PFSK-1 (cell line): ENCODE results near the gene KLHL17.

ENCODE experiments used
- FOXP2 ChIP-seq: optimal IDR thresholded peaks from 2 replicates; pipeline ENCODE3; 2011; ENCODE audit warnings: borderline replicate concordance, control low read depth, inconsistent platforms; ENCODE audit not compliant: insufficient read depth; ENCODE audit errors: extremely low read length, extremely low read depth
- POLR2AphosphoS5 ChIP-seq: IDR thresholded peaks from 2 replicates; pipeline ENCODE4 v1.6.1; 2012; ENCODE audit warnings: low read depth, mild to moderate bottlenecking, control low read depth, low read length, moderate library complexity
- SIN3A ChIP-seq: IDR thresholded peaks from 2 replicates; pipeline ENCODE4 v1.6.1; 2012; ENCODE audit warnings: mild to moderate bottlenecking, low read length, moderate library complexity, borderline replicate concordance; ENCODE audit not compliant: insufficient read depth
- TAF1 ChIP-seq: IDR thresholded peaks from 2 replicates; pipeline ENCODE4 v1.6.1; 2012; ENCODE audit warnings: low read length, control low read depth, borderline replicate concordance; ENCODE audit not compliant: insufficient read depth
- TF ChIP-seq, protein P1 (sequence below), 2 experiments: IDR thresholded peaks; 2 replicates each; pipeline versions ENCODE4 v1.6.1 to v1.8.0; 2011 to 2012; ENCODE audit warnings: low read depth in 2 of 2, low read length in 2 of 2, control low read depth in 1 of 2, inconsistent platforms in 1 of 2, mild to moderate bottlenecking in 1 of 2, moderate library complexity in 1 of 2; ENCODE audit not compliant: insufficient read depth in 1 of 2

KLHL17 gene

DNA sequence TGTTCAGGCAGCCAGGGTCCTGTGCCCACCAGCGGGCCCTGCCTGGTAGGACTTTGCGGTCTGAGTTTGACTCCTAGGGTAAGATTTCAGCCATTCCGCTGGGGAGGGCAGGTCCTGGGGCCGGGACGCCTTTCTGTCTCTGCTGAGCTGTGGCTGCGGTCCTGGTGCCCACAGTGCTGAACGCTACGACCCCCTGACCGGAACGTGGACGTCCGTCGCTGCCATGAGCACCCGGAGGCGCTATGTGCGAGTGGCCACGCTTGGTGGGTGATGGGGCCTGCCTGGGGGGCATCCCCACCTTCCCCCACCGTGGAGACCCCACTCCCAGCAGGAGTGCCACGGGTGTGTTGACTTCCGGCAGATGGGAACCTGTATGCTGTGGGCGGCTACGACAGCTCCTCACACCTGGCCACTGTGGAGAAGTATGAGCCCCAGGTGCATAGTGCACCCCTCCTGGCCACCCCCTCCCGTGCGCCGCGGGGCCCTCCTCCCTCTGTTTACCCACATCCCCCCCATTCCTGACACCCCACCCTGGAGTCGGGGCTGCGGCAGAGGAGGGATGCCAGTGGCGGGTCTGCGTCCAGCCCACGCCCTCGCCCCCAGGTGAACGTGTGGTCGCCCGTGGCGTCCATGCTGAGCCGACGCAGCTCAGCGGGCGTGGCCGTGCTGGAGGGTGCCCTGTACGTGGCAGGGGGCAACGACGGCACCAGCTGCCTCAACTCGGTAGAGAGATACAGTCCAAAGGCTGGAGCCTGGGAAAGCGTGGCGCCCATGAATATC lies 3.6 kb downstream of the KLHL17 start:
- TF ChIP-seq TAF1: no peak

DNA sequence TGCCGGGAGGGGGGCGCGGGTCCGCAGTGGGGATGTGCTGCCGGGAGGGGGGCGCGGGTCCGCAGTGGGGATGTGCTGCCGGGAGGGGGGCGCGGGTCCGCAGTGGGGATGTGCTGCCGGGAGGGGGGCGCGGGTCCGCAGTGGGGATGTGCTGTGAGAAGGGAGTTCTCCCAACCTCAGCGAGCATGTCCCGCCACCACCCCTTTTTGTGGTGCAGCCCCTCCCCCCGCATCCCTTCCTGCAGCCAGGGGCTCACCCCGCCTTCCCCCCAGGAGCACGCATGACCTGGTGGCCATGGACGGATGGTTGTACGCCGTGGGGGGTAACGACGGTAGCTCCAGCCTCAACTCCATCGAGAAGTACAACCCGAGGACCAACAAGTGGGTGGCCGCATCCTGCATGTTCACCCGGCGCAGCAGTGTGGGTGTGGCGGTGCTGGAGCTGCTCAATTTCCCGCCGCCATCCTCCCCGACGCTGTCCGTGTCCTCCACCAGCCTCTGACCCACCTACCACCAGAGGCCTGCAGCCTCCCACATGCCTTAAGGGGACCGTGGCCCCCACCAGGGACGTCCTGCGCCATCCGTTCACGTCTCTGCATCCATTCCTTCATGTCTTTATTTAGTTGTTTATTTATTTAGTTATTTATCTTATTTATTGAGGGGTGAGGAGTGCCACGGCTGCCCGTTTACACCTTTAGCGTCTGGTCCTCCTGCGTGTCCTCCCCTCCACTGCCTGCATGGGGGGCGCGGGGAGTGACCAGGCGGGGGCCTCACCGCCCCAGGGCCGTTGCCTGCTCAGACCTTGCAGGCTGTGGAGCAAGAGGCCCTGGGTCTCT lies 4.5 kb downstream of the KLHL17 start:
- no peak for TF ChIP-seq SIN3A
- no peak for TF ChIP-seq FOXP2
- no peak for TF ChIP-seq POLR2AphosphoS5
- TF ChIP-seq, protein P1, sequence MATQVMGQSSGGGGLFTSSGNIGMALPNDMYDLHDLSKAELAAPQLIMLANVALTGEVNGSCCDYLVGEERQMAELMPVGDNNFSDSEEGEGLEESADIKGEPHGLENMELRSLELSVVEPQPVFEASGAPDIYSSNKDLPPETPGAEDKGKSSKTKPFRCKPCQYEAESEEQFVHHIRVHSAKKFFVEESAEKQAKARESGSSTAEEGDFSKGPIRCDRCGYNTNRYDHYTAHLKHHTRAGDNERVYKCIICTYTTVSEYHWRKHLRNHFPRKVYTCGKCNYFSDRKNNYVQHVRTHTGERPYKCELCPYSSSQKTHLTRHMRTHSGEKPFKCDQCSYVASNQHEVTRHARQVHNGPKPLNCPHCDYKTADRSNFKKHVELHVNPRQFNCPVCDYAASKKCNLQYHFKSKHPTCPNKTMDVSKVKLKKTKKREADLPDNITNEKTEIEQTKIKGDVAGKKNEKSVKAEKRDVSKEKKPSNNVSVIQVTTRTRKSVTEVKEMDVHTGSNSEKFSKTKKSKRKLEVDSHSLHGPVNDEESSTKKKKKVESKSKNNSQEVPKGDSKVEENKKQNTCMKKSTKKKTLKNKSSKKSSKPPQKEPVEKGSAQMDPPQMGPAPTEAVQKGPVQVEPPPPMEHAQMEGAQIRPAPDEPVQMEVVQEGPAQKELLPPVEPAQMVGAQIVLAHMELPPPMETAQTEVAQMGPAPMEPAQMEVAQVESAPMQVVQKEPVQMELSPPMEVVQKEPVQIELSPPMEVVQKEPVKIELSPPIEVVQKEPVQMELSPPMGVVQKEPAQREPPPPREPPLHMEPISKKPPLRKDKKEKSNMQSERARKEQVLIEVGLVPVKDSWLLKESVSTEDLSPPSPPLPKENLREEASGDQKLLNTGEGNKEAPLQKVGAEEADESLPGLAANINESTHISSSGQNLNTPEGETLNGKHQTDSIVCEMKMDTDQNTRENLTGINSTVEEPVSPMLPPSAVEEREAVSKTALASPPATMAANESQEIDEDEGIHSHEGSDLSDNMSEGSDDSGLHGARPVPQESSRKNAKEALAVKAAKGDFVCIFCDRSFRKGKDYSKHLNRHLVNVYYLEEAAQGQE (IDR thresholded peaks at IDR 0.05; ENCODE audit: insufficient read depth in 1 of 2, low read depth in 2 of 2, low read length in 2 of 2): no peak
- no peak for TF ChIP-seq TAF1

DNA sequence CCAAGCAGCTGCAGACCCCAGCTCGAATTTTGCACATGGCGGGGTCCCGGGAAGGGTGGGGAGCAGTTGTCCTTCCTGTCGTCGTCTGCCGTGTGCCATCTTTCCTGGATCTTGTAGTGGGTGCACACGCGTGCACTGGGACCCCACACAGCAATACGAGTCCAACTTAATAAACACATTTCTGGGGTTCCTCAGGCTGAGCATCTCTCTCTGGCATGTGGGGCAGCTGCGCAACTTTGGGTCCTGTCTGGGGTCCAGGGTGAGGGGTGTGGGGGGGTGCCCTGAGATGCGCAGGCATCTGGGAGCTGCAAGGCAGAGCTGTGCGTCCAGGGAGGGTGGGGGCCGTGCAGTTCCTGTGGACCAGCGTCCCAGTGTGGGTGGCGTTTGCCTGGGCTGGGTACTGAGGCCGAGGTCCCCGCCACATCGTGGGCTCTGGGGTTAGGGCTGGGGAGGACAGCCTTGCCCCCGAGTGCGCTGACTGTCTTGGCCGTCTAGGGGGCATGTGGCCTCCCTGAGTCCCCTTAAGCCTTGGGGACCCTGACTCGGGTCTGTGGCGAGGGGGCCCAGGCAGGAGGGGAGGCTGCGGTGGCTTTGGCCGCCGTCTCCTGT lies 5.2 kb downstream of the KLHL17 start:
- TF ChIP-seq, protein P1 (IDR thresholded peaks at IDR 0.05; ENCODE audit: insufficient read depth in 1 of 2, low read depth in 2 of 2, low read length in 2 of 2): no peak
- TF ChIP-seq TAF1: no peak
- no peak for TF ChIP-seq FOXP2
- TF ChIP-seq POLR2AphosphoS5: no peak
- TF ChIP-seq SIN3A: no peak

DNA sequence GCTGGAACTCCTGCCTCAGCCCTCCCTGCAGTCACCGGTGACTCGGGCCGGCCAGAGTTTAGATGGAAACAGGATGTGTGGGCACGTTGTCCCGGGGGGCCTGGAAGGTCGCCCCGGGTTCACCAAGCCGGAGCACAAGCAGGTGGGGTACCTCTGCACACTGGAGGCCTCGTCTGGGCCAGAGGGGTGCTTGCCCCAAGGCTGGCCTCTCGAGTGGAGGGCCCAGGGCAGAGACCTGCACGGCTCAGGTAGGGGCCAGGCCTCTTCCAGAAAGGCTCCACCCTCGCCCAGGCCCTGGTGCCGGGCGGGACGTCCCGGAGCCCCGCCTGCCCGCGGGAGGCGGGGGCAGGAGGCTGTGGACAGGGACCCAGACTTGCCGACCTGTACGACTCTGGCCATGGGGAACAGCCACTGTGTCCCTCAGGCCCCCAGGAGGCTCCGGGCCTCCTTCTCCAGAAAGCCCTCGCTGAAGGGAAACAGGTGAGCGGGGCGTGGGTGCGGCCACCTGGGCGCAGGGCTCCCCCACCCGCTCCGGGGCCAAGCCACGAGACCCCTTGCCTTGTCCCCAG lies 5.8 kb downstream of the KLHL17 start, which contains the start of gene PLEKHN1:
Gene PLEKHN1, plus strand, starts transcription at position 348 of the 569 bp plus-strand sequence. Its CDS starts 50 bp downstream, at position 398.
- TF ChIP-seq POLR2AphosphoS5 (no peak), TAF1 (no peak), FOXP2 (no peak), SIN3A (no peak)
- TF ChIP-seq, protein P1 (IDR thresholded peaks at IDR 0.05; ENCODE audit: insufficient read depth in 1 of 2, low read depth in 2 of 2, low read length in 2 of 2): no peak

DNA sequence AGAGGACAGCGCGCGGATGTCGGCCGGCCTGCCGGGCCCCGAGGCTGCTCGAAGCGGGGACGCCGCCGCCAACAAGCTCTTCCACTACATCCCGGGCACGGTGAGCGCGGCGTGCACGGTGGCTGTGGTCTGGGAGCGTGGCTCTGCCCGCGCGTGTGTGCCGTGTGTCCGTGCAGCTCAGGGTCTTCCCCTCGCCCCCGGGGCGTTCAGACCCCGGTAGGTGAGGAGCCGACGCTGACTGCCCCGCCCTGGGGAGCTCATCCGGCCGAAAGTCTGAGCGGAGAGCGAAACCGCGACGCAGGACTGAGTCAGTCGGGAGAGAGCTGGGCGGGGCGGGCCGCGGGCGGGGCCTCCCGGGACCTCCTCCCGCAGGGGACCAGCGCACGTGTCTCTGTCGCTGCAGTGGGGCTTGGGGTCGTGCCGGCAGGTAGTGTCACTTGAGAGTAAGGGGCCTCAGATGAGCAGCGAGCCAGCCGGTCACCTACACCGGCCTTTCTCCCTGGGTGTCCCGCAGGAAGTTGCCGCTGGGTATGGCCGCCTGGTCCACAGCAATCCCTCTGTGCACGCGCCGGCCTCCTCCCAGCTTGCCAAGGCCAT lies 6.4 kb downstream of the KLHL17 start:
- TF ChIP-seq POLR2AphosphoS5 (no peak), SIN3A (no peak), FOXP2 (no peak), TAF1 (no peak)
- TF ChIP-seq, protein P1 (IDR thresholded peaks at IDR 0.05; ENCODE audit: insufficient read depth in 1 of 2, low read depth in 2 of 2, low read length in 2 of 2): no peak
